GM18508 (cell line): ENCODE results near the gene APOL6.
"Not testable (repeated sequence)": the region's sequence is repeated elsewhere in the genome, so short reads cannot be mapped to it uniquely, and the experiment has no call there.

ENCODE experiments used
- ATAC-seq: cut with Tn5 transposase; IDR thresholded peaks from one replicate; pipeline ENCODE4 v1.9.1; 2021; ENCODE audit warnings: moderate number of reproducible peaks; ENCODE audit not compliant: insufficient read depth, unreplicated experiment

The APOL6 gene

DNA sequence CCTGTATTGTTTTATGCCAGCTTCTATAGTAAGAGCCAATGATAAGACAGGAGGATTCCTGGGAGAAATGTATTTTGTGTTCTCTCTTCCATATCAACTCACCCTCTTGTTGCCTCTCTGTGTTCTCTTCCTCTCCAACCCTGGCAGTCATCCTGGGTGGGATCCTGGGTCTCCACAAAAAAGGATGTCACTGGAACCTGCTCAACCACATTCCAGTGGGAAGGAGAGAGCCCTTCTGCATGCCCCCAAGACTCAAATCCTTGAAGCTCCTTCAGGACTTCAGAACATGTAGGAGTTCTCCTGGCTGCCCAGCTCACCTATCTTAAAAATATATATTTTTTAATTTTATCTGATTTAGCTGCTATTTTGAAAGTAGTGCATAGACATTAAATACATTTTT is 26.1 kb downstream of the APOL6 start:
- ATAC-seq = no peak

- ATAC-seq = not testable (repeated sequence)
These were observed 27.8 kb downstream of the APOL6 start for GRCh38 chr22:35676065-35676464.

- no peak for ATAC-seq
These were observed 29.4 kb downstream of the APOL6 start for GRCh38 chr22:35677460-35678187.

GRCh38 chr22:35678836-35679235 is 30.6 kb downstream of the APOL6 start:
- ATAC-seq = no peak

- not testable (repeated sequence) for ATAC-seq
These were observed 31.2 kb downstream of the APOL6 start for GRCh38 chr22:35679492-35679891.

GRCh38 chr22:35681454-35682052 is 33.3 kb downstream of the APOL6 start:
- ATAC-seq = no peak

GRCh38 chr22:35683560-35683959 is 35.3 kb downstream of the APOL6 start:
- no peak for ATAC-seq

DNA sequence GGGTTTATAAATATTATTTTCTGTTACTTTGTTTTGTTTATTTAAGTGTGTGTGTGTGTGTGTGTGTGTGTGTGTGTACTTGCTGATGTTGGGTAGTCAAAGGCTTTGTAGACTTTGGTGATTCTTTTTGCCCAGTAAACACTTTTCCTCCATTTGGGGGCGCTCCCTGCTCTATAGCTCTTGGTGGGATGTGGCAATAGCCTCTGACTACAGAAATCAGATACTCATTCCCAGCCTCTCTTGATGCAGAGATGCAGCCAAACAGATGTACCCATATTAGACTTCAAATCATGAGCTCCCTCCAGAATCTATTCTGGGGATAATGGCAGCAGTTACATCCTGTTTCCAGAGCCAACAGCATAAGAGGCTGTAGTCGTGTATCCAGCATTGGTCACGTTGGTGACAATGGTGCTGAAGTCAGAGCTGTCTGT is 36.0 kb downstream of the APOL6 start:
- no peak for ATAC-seq

DNA sequence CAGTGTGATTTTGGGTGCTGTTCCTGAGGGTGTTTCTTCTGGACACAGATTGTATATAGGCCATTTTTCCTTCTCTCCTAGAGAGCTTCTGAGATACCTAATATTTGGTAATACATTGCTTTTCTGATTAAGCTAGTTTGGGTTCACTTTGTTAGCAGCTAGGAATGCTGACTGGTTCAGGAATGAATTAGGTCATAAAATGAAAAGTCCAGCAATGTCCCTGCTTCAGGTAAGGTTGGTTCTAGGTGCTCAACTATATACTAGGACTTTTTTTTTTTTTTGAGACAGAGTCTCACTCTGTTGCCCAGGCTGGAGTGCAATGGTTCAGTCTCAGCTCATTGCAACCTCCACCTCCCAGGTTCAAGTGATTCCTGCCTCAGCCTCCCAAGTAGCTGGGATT is 36.5 kb downstream of the APOL6 start:
- no peak for ATAC-seq

GRCh38 chr22:35685731-35686130 is 37.5 kb downstream of the APOL6 start:
- ATAC-seq = no peak

DNA sequence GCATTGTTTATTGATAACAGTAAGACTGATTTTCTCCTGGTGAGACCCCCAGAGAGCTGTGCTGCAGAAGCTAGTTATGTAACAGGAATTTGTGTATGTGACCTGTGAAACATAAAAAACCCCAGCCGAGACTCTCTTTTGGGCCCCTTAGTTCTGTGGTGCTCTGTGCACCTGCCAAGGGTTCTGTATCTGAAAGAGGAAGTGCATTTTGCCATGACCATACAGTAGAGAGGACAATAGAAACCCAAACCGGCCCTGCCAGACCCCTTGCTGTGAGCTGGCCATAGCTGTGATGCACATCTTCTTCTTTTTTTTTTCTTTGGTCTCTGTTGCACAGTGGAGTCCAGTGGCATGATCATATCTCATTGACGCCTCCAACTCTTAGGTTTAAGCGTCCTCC is 38.1 kb downstream of the APOL6 start:
- no peak for ATAC-seq

- ATAC-seq = no peak
These were observed 39.2 kb downstream of the APOL6 start for GRCh38 chr22:35687461-35687860.

DNA sequence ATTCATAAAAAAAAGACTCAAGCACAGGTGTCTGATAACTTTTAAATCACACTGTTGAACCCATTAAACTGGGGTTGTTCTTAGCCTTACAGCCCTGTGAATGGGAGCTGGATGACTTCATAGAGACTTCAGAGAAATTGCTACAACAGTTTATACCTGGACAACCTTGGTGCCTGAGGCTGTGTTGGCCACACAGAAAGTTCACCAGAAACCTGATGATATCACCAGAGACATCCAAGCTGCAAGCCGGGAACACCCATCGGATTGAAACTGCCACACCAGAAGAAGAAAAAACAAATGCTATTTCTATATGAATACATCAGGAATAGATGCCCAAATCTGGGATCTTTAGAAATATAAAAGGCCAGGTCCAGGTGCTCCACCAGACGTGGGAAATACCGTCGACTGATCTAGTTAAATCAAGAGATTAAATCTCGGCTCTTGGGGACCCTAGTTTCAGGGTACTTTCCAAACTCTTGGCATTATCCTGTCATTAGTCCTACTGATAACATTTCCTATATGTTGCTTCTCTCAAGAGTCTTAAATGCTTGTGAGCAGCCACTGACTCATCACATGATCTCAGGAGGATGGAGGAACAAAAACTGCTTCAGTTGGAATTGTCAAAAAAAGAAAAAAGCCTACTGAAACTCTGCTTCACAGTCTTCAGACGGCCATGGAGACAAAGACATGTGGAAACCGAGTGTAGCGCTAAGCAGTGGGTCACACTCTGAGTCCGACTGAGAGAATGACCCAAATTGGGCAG is 40.8 kb downstream of the APOL6 start:
- ATAC-seq = no peak

DNA sequence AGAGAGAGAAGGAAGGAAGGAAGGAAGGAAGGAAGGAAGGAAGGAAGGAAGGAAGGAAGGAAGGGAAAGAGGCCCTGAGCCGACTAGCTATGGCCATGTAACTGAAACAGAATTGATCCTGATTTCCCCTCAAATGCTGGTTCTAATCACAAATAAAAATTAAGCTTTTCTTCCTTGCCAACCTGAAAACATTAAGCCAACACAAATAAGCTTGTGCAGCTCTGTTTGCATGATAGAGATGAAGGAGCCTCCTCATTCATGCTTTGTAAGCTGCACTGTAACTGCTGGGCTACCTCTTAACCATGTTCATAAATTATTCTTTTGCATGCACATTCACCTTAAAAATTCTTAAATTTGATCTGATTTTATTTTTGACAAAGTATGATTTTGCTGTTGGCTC is 41.8 kb downstream of the APOL6 start:
- ATAC-seq = no peak

DNA sequence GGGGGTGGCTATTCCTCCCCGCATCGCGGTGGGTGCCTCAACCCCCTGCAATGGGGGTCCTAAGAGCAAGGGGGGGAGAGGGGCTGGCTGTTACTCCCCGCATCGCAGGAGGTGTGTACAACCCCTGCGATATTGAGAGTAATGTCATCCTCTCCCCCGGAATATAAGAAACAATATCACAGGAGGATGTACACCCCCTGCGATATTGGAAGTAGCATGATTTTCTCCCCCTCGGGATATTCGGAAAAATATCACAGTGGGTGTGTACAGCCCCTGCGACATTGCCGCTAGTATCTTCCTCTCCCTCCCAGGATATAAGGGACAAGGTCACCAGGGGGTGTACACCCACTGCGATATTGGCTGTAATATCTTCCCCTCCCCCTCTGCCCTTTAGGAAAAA is 47.0 kb downstream of the APOL6 start:
- ATAC-seq = no peak

DNA sequence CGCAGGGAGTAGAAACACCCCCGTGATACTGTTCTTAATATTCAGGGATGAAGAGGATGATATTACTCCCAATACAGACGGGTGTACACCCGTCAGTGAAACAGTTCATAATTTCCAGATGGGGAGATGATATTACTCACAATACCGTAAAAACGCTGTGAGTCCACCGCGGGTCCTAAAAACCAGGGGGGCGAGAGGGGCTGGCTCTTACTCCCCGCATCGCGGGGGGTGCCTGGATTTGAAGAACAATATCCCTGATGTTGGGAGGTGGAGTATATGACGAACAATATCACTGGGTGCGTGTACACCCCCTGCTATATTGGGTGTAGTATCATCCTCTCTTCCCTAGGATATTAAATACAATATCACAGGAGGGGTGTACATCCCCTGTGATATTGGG is 48.9 kb downstream of the APOL6 start:
- ATAC-seq = no peak

GRCh38 chr22:35699852-35700251 is 51.6 kb downstream of the APOL6 start:
- ATAC-seq = not testable (repeated sequence)

DNA sequence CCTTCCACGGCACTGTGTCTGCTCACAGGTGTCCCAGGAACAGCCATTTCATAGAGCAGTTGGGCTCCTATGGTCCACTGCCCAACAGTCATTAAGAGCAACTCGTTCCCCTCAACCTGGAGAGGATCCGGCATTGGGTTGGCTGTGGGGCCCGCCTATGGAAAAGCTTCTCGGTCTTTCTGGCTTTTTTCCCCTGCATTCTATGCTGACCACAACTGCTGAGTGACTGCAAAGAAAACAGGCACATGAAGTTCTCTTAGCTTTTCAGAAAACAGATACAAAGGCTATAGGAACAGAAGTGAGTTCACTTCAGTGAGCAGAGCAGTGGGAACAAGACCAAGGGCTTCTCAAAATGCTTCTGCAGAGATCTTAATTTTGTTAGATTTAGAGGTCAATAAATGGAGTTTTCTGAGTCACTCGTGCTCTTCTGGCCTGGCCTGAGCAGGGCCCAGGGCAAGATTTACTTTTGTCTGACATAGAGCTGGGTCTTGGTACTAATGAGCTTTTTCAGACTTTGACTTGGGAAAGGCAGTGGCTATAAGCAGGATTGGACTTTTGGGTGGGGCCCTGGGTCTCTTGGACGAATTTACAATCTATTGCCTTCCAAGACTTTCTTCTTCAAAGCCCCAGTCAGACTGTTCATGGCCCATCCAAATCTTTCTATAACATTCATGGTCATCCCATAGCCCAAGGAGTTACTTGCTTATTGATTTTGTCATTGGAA is 55.8 kb downstream of the APOL6 start:
- ATAC-seq = no peak

- ATAC-seq = no peak
These were observed 56.9 kb downstream of the APOL6 start for GRCh38 chr22:35705141-35705540.

GRCh38 chr22:35708453-35708852 is 60.2 kb downstream of the APOL6 start:
- no peak for ATAC-seq

DNA sequence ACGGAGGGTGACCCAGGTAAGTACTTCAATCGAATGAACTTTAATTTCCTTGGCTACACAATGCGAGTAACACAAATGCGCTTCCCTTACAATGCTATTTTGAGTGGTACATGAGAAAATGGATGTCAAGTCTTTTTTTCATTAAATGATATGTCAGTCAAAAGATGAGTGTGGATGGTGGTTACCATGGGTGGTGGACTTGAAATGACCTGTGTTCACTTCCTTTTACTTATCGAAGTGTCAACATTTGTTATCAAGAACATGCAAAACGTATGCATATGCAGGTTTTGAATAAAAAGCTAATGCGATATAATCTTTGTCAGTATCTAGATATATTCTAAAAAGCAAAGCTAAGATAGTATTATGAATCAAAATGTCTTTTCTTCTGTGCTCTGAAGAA is 60.7 kb downstream of the APOL6 start:
- ATAC-seq = no peak
